HepG2 (cell line): ENCODE results near the gene MXI1. TPM values are rescaled to one million over a fixed set of nuclear protein-coding genes. Genes with fewer than 3 reads are reported as not detected.
A peak's percentile ranks its signal among the peaks of the same experiment; 100 is the strongest.

Experiments
- ARID5B ChIP-seq: IDR thresholded peaks from 2 replicates; pipeline ENCODE4 v1.4.0; 2020; ENCODE audit warnings: mild to moderate bottlenecking, missing genetic modification reagents
- ELF3 ChIP-seq: IDR thresholded peaks from 2 replicates; pipeline ENCODE4 v1.6.1; 2016; ENCODE audit warnings: missing genetic modification reagents, missing compliant biosample characterization
- ERF ChIP-seq: IDR thresholded peaks from 2 replicates; pipeline ENCODE4 v1.6.1; 2018; ENCODE audit warnings: missing biosample characterization, missing genetic modification reagents
- HBP1 ChIP-seq: IDR thresholded peaks from 2 replicates; pipeline ENCODE4 v1.6.1; 2016; ENCODE audit warnings: low read depth, control low read depth
- POLR2G ChIP-seq: fragments of 200-400 bp; formaldehyde crosslinking; IDR thresholded peaks from 2 replicates; pipeline ENCODE4 v1.6.1; 2018; ENCODE audit warnings: mild to moderate bottlenecking, low read depth, low read length, moderate library complexity
- PRDM15 ChIP-seq: sonication (generic); formaldehyde crosslinking; IDR thresholded peaks from 2 replicates; pipeline ENCODE4 v1.4.0; 2020; ENCODE audit warnings: missing genetic modification reagents
- REL ChIP-seq: sonication (generic); formaldehyde crosslinking; conservative IDR thresholded peaks from 2 replicates; pipeline ENCODE4 v1.8.0; 2022; ENCODE audit warnings: mild to moderate bottlenecking, missing genetic modification reagents, moderate library complexity
- SETDB1 ChIP-seq: sonication (generic); formaldehyde crosslinking; IDR thresholded peaks from 2 replicates; pipeline ENCODE4 v1.5.1; 2020; ENCODE audit warnings: missing genetic modification reagents, mild to moderate bottlenecking, borderline replicate concordance
- TAF1 ChIP-seq: sonication (generic); formaldehyde crosslinking; IDR thresholded peaks from 2 replicates; pipeline ENCODE4 v1.4.0; 2020; ENCODE audit warnings: missing genetic modification reagents
- polyA plus RNA-seq, 8 experiments: library from polyadenylated mRNA; depleted of rRNA in 3 of 8; stranded (reverse) in 7 of 8; unstranded in 1 of 8; fragments of >200 nt; fragmentation: Illumina TruSeq in 4 of 8; extraction: Trizol in 4 of 8; gene quantifications; 2 replicates each; pipeline versions ENCODE4 v1.2.1 to v1.2.3, GENCODE V29; 2011 to 2016; ENCODE audit warnings: low read depth in 4 of 8, missing spikeins in 1 of 8, mixed read lengths in 1 of 8; ENCODE audit not compliant: insufficient read depth in 1 of 8
- total RNA-seq, 5 experiments: library from RNA; depleted of rRNA; stranded (reverse); fragments of >200 nt; fragmentation: Illumina TruSeq; extraction: Trizol; gene quantifications; 2 replicates each; pipeline ENCODE4 v1.2.3, GENCODE V29; 2016; ENCODE audit warnings: low read depth in 1 of 5
- TF ChIP-seq, protein P1 (sequence below): IDR thresholded peaks from 2 replicates; pipeline ENCODE4 v1.6.1; 2016; ENCODE audit warnings: low read depth, missing genetic modification reagents, missing compliant biosample characterization

MXI1 gene
- total and polyA plus RNA-seq, 2 of the 13 experiments (the other 11 are each of a cell fraction or from before 2014, with no cell fraction given), result 6.6 to 22.0 TPM

DNA sequence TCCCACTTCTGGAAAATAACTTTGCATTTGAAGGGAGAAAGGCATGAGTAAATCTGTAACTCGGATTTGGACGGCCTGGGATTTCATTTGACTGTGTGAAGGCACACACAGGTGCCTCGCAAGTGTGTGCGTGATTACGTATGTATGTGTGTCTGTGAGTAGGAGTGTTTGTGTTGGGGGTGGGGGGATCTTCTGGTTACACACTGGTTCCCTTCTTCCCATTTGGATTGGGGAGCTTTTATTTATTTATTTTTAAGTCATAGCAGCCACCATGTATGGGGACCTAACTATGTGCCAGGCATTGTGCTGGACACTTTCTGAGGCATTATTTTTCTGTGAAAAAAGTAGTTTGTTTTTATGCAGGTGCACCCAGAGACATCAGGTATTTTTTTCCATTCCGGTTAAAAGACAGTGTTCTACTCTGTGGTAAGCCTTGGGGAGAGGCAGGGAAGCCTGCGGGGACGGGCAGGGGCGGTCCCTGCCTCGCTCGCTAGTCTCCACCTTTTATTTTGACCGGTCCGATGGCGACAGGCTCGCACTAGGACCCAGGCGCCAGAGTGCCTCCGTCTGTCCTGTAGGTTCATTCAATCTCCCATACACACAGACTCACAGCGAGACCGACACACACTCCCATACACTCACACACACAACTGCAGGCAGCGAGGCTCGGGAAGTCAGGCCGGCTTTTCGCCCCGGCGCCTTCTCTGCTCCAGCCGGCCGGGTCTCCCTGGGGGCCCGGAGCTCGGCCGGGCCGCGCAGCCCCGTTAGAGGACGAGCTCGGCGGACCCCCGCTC, at the start of gene MXI1 (continued):
- peak; percentile 45; the same call in 1 of the 2 replicates for TF ChIP-seq PRDM15 (CRISPR knock-in tag)
- TF ChIP-seq HBP1 (CRISPR knock-in tag), result peak; percentile 92
- peak; percentile 47 for TF ChIP-seq ARID5B (CRISPR knock-in tag)
- TF ChIP-seq SETDB1 (CRISPR knock-in tag), result no peak
- 0 out of 2 replicates have a peak, but pooled peaks have one; percentile 42 for TF ChIP-seq ERF
- 0 out of 2 replicates have a peak, but pooled peaks have one; percentile 32 for TF ChIP-seq POLR2G
- TF ChIP-seq, protein P1, sequence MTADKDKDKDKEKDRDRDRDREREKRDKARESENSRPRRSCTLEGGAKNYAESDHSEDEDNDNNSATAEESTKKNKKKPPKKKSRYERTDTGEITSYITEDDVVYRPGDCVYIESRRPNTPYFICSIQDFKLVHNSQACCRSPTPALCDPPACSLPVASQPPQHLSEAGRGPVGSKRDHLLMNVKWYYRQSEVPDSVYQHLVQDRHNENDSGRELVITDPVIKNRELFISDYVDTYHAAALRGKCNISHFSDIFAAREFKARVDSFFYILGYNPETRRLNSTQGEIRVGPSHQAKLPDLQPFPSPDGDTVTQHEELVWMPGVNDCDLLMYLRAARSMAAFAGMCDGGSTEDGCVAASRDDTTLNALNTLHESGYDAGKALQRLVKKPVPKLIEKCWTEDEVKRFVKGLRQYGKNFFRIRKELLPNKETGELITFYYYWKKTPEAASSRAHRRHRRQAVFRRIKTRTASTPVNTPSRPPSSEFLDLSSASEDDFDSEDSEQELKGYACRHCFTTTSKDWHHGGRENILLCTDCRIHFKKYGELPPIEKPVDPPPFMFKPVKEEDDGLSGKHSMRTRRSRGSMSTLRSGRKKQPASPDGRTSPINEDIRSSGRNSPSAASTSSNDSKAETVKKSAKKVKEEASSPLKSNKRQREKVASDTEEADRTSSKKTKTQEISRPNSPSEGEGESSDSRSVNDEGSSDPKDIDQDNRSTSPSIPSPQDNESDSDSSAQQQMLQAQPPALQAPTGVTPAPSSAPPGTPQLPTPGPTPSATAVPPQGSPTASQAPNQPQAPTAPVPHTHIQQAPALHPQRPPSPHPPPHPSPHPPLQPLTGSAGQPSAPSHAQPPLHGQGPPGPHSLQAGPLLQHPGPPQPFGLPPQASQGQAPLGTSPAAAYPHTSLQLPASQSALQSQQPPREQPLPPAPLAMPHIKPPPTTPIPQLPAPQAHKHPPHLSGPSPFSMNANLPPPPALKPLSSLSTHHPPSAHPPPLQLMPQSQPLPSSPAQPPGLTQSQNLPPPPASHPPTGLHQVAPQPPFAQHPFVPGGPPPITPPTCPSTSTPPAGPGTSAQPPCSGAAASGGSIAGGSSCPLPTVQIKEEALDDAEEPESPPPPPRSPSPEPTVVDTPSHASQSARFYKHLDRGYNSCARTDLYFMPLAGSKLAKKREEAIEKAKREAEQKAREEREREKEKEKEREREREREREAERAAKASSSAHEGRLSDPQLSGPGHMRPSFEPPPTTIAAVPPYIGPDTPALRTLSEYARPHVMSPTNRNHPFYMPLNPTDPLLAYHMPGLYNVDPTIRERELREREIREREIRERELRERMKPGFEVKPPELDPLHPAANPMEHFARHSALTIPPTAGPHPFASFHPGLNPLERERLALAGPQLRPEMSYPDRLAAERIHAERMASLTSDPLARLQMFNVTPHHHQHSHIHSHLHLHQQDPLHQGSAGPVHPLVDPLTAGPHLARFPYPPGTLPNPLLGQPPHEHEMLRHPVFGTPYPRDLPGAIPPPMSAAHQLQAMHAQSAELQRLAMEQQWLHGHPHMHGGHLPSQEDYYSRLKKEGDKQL (CRISPR knock-in tag), result 0 out of 2 replicates have a peak, but pooled peaks have one; percentile 7
- 0 out of 2 replicates have a peak, but pooled peaks have one; percentile 23 for TF ChIP-seq REL (CRISPR knock-in tag)
- 0 out of 2 replicates have a peak, but pooled peaks have one; percentile 32 for TF ChIP-seq ELF3 (CRISPR knock-in tag)
- peak; percentile 55 for TF ChIP-seq TAF1 (CRISPR knock-in tag)
